ENCODE results near the gene SFT2D2.

Gene SFT2D2

DNA sequence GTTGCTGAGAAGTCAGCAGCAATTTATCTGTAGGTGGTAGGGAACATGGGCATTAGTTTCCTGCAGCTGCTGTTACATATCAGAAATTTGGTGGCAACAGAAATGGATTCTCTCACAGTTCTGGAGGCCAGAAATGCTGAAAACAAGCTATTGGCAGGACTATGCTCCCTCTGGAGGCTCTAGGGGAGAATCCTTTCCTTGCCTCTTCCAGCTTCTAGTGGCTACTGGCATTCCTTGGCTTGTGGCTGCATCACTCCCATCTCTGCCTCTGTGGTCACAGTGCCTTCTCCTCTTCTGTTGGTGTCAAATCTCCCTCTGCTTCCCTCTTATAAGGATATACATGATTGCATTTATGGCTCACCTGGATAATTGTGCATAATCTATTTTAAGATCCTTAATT is 2.5 kb upstream of the SFT2D2 start:
- no peak overlapping the region for H3K4me3 ChIP-seq (ENCODE audit: low read depth, low read length)
- no peak for DNase-seq (ENCODE audit: low read depth)
- TF ChIP-seq, protein P1, sequence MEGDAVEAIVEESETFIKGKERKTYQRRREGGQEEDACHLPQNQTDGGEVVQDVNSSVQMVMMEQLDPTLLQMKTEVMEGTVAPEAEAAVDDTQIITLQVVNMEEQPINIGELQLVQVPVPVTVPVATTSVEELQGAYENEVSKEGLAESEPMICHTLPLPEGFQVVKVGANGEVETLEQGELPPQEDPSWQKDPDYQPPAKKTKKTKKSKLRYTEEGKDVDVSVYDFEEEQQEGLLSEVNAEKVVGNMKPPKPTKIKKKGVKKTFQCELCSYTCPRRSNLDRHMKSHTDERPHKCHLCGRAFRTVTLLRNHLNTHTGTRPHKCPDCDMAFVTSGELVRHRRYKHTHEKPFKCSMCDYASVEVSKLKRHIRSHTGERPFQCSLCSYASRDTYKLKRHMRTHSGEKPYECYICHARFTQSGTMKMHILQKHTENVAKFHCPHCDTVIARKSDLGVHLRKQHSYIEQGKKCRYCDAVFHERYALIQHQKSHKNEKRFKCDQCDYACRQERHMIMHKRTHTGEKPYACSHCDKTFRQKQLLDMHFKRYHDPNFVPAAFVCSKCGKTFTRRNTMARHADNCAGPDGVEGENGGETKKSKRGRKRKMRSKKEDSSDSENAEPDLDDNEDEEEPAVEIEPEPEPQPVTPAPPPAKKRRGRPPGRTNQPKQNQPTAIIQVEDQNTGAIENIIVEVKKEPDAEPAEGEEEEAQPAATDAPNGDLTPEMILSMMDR (IDR thresholded peaks at IDR 0.05; ENCODE audit: control insufficient read depth, extremely low read depth, insufficient read depth), result no peak

- H3K4me3 ChIP-seq (ENCODE audit: low read depth, low read length), result no peak overlapping the region
- TF ChIP-seq, protein P1 (IDR thresholded peaks at IDR 0.05; ENCODE audit: control insufficient read depth, extremely low read depth, insufficient read depth), result no peak
- no peak for DNase-seq (ENCODE audit: low read depth)
Measured at GRCh38 chr1:168223681-168224540, 1.9 kb upstream of the SFT2D2 start.

DNA sequence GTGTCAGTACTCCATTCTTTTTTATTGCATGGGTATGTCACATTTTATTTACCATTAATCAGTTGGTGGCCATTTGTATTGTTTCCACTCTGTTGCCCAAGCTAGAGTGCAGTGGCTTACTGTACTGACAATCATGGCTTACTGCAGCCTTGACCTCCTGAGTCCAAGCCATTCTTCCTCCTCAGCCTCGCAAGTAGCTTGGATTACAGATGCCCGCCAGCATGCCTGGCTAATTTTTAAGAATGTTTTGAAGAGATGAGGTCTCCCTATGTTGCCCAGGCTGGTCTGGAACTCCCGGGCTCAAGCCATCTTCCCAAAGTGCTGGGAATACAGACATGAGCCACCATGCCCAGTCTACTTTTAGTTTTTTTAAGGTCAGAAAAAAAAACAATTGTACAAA is 813 bp upstream of the SFT2D2 start:
- TF ChIP-seq, protein P1 (IDR thresholded peaks at IDR 0.05; ENCODE audit: control insufficient read depth, extremely low read depth, insufficient read depth), result no peak
- H3K4me3 ChIP-seq (ENCODE audit: low read depth, low read length), result no peak overlapping the region
- DNase-seq (ENCODE audit: low read depth), result no peak

DNA sequence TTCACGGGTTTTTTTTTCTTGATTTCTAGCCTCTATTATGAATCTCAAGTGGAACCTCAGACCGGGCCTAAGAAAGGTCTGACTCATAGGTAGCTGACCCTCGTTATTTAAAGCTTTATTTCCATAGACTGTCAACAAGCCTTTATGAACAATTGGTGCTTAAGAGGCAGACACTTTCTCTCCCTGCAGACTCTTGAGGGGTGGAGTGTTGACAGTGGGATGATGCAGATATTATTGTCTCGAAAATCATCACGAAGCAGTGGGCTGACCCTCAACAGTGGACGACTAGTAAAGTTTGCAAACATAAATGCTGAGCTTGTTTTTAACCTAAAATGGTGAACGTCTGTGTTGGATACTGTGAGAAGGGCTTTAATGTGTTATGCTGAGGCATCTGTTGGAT is 1.8 kb downstream of the SFT2D2 start:
- TF ChIP-seq, protein P1 (IDR thresholded peaks at IDR 0.05; ENCODE audit: control insufficient read depth, extremely low read depth, insufficient read depth), result no peak
- no peak overlapping the region for H3K4me3 ChIP-seq (ENCODE audit: low read depth, low read length)
- no peak for DNase-seq (ENCODE audit: low read depth)

DNA sequence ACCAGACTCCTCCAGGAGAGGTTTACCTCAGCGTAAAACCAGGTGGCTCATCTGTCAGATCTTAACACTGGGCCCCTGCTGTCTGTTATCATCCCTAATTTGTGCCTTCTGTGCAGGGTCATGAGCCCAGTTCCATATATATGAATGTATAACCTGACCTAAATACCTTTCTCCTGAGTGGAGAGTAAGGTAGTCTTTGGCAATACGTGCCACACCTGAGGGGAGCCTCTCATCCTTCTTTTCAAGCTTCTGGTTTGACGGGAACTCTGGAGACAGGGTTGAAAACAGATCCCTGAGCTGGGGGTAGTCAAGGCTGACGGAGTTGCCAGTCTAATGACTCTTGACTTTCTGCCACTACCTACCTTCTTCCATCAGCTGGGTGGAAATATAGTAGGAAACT is 4.1 kb downstream of the SFT2D2 start:
- no peak overlapping the region for H3K4me3 ChIP-seq (ENCODE audit: low read depth, low read length)
- TF ChIP-seq, protein P1 (IDR thresholded peaks at IDR 0.05; ENCODE audit: control insufficient read depth, extremely low read depth, insufficient read depth), result no peak
- no peak for DNase-seq (ENCODE audit: low read depth)

GRCh38 chr1:168230709-168231108 is 4.9 kb downstream of the SFT2D2 start:
- no peak for DNase-seq (ENCODE audit: low read depth)
- no peak overlapping the region for H3K4me3 ChIP-seq (ENCODE audit: low read depth, low read length)
- TF ChIP-seq, protein P1 (IDR thresholded peaks at IDR 0.05; ENCODE audit: control insufficient read depth, extremely low read depth, insufficient read depth), result no peak
